ENCODE data around the gene SIPA1L2. TPM values are rescaled to one million over a fixed set of nuclear protein-coding genes. Genes with fewer than 3 reads are reported as not detected.

The SIPA1L2 gene
- total RNA-seq, 1 donor from 2014 or later, result 48.9 TPM

DNA sequence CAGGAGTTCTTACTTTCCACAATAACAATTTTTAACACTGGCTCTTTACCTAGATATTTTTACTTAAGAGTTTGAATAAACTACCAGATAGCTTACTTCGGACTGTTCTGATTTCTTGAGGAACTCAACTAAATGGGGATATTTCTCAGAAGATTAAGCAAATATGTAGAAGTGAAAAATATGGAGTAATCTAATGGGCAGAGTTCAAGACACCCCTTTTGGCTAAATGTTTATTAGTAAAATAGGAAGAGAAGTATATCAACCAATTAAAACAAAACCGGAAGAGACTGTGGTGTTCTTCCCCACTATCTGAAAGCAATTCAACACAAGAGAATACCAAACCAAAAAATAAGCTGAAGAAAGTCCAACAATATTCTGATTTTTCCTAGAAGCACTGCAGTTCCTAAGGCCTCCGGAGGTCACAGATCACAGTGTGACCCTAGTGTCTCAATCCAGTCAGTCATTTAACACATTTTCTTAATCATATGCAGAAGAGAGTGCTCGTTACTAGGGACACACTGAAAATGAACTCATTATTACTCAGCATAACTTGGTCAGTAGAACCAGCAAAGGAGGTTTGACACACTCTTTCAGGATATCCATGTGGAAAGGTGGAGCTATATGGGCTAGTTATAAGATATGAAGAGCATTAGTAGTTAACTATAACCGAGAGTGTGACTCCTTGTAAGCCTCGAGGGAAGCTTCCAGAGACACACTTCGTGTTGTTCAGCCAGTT, 5.2 kb downstream of the SIPA1L2 start:
- H3K4me3 ChIP-seq, result no peak overlapping the region
- DNase-seq (ENCODE audit: extremely low spot score in 2 of 2), result no peak
- no peaks in the 10 kb centered on the region for H3K9me3 ChIP-seq
- TF ChIP-seq, protein P1, sequence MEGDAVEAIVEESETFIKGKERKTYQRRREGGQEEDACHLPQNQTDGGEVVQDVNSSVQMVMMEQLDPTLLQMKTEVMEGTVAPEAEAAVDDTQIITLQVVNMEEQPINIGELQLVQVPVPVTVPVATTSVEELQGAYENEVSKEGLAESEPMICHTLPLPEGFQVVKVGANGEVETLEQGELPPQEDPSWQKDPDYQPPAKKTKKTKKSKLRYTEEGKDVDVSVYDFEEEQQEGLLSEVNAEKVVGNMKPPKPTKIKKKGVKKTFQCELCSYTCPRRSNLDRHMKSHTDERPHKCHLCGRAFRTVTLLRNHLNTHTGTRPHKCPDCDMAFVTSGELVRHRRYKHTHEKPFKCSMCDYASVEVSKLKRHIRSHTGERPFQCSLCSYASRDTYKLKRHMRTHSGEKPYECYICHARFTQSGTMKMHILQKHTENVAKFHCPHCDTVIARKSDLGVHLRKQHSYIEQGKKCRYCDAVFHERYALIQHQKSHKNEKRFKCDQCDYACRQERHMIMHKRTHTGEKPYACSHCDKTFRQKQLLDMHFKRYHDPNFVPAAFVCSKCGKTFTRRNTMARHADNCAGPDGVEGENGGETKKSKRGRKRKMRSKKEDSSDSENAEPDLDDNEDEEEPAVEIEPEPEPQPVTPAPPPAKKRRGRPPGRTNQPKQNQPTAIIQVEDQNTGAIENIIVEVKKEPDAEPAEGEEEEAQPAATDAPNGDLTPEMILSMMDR (IDR thresholded peaks at IDR 0.05), result no peak
- TF ChIP-seq POLR2AphosphoS5 (IDR thresholded peaks at IDR 0.05; ENCODE audit: insufficient read depth in 1 of 2, low read depth in 1 of 2) (no peak), POLR2A (IDR thresholded peaks at IDR 0.05) (no peak)
- peaks cover 46% of the 10 kb centered on the region for H3K4me1 ChIP-seq
- intact Hi-C loops (cut with DNase I), result loop anchor here (10.0 kb wide), 1 partner anchor 760 kb away; no protein-coding TSS in a partner anchor
- H3K36me3 ChIP-seq, result no peaks in the 10 kb centered on the region
- no peaks in the 10 kb centered on the region for H3K27me3 ChIP-seq
- H3K27ac ChIP-seq, result no peak overlapping the region

DNA sequence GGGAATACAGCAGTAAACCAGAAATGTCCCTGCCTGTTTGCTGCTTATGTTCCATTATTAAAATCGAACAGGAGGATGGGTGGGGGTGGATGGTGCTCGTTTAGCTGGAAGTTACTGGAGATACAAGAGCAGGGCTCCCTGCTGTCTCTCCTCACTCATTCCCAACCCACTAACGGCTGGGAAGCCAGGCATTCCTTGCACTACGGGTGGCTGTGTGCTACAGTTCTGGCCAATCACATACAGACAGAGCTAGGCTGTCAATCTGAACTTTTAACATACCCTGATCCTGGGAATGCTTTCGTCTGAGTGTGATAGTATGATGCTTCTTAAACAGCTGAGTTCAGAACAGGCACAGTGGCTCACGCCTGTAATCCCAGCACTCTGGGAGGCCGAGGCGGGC, 7.0 kb downstream of the SIPA1L2 start:
- H3K9me3 ChIP-seq, result no peaks in the 10 kb centered on the region
- peaks cover 45% of the 10 kb centered on the region for H3K4me1 ChIP-seq
- no peak overlapping the region for H3K27ac ChIP-seq
- H3K4me3 ChIP-seq, result no peak overlapping the region
- intact Hi-C loops (cut with DNase I), result loop anchor here (10.0 kb wide), 1 partner anchor 758 kb away; no protein-coding TSS in a partner anchor
- DNase-seq (ENCODE audit: extremely low spot score in 2 of 2), result no peak
- H3K36me3 ChIP-seq, result no peaks in the 10 kb centered on the region
- TF ChIP-seq POLR2AphosphoS5 (IDR thresholded peaks at IDR 0.05; ENCODE audit: insufficient read depth in 1 of 2, low read depth in 1 of 2) (no peak), POLR2A (IDR thresholded peaks at IDR 0.05) (no peak)
- TF ChIP-seq, protein P1 (IDR thresholded peaks at IDR 0.05), result no peak
- no peaks in the 10 kb centered on the region for H3K27me3 ChIP-seq

DNA sequence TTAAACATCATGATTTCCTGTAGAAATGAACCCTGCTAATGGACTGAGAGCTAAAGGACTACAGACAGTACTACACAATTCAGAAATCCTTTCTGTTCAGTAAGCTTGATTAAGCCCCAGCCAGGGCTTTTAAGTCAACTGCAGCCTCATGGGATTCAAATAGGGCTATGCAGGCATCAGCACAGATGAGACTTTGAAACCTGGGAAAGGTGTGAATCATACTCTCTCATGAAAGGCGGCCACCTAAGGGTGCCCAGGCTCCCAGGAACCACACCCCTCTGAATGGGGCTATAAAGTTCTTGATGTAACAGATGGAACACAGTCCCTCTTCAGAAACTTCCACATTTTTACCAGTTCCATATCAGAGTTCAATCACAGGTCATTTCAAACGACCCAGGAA, 7.6 kb downstream of the SIPA1L2 start:
- Histone ChIP-seq H3K36me3 (no peaks in the 10 kb centered on the region), H3K4me3 (no peak overlapping the region), H3K9me3 (no peaks in the 10 kb centered on the region), H3K27ac (no peak overlapping the region), H3K27me3 (no peaks in the 10 kb centered on the region), H3K4me1 (peaks cover 39% of the 10 kb centered on the region)
- intact Hi-C loops (cut with DNase I), result loop anchor here (10.0 kb wide), 1 partner anchor 758 kb away; no protein-coding TSS in a partner anchor
- TF ChIP-seq POLR2AphosphoS5 (IDR thresholded peaks at IDR 0.05; ENCODE audit: insufficient read depth in 1 of 2, low read depth in 1 of 2), result peak in 1 of 2 donors; percentile 48
- TF ChIP-seq, protein P1 (IDR thresholded peaks at IDR 0.05), result no peak
- no peak for DNase-seq (ENCODE audit: extremely low spot score in 2 of 2)

DNA sequence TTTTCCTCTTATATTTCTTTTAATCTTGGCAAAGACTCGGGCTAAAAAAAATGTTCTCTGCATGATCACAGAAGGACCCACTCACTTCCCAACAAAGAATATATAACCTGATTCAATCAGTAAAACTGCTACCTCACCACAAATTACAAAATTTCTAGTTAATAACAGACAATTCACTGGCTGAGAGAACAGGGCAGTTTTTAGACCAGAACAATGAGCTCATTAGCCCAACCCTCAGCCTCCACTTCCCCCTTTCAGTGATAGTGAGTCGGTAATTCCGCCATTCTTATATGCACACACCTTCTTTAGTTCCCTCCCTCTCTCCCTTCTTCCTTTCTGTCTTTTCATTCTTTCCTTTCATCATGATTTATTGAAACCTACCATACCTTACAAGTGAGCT, 8.9 kb downstream of the SIPA1L2 start:
- Histone ChIP-seq H3K27ac (no peak overlapping the region), H3K4me3 (no peak overlapping the region), H3K4me1 (peaks cover 25% of the 10 kb centered on the region), H3K36me3 (no peaks in the 10 kb centered on the region), H3K9me3 (no peaks in the 10 kb centered on the region), H3K27me3 (no peaks in the 10 kb centered on the region)
- intact Hi-C loops (cut with DNase I), result loop anchor here (10.0 kb wide), 1 partner anchor 756 kb away; no protein-coding TSS in a partner anchor
- TF ChIP-seq POLR2AphosphoS5 (IDR thresholded peaks at IDR 0.05; ENCODE audit: insufficient read depth in 1 of 2, low read depth in 1 of 2), result no peak
- TF ChIP-seq, protein P1 (IDR thresholded peaks at IDR 0.05), result no peak
- TF ChIP-seq POLR2A (IDR thresholded peaks at IDR 0.05), result no peak
- no peak for DNase-seq (ENCODE audit: extremely low spot score in 2 of 2)

DNA sequence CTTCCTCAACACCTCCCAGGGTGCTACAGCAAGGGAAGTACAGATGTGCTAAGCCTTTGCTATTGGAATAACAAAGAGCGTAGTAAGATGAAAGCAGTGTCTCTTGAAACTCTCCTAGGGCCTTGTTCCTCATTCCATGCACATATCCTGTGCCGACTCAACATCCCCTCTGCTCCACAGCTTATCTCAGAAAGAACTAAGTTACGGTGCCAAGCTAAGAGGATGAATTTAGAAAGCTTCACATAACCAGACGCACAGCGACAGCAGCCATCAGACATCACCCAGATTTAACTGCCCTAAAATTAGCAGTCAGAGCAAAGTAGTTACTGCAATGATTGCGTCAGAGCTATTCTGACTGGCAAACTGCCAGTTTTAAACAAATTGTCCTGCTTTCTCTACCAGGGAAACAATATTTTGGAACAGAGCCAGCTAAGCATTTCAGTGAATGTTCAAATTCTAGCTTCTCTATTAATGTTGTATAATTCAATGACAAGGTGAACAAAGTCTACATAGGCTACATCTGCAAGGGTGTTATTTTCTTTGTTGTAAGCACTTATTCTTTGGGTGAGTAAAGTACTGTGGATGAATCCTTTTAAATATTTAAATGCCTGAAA, 9.5 kb downstream of the SIPA1L2 start:
- intact Hi-C loops (cut with DNase I), result loop anchor here (10.0 kb wide), 1 partner anchor 756 kb away; no protein-coding TSS in a partner anchor

More for the DNA sequence above, 9.5 kb downstream of the SIPA1L2 start:
- no peak overlapping the region for H3K4me3 ChIP-seq
- DNase-seq (ENCODE audit: extremely low spot score in 2 of 2), result no peak
- no peaks in the 10 kb centered on the region for H3K27me3 ChIP-seq
- H3K4me1 ChIP-seq, result peaks cover 20% of the 10 kb centered on the region
- peak overlapping the region; percentile 32 for H3K27ac ChIP-seq
- no peaks in the 10 kb centered on the region for H3K36me3 ChIP-seq
- H3K9me3 ChIP-seq, result no peaks in the 10 kb centered on the region
- TF ChIP-seq POLR2A (IDR thresholded peaks at IDR 0.05) (no peak), POLR2AphosphoS5 (IDR thresholded peaks at IDR 0.05; ENCODE audit: insufficient read depth in 1 of 2, low read depth in 1 of 2) (peak in 1 of 2 donors; percentile 87)

Measured in vagina (tissue), 2 donors.